GM18867 (cell line): ENCODE results near the gene CUL9.

ENCODE experiments used
- ATAC-seq: cut with Tn5 transposase; IDR thresholded peaks from one replicate; pipeline ENCODE4 v1.9.1; 2021; ENCODE audit warnings: mild to moderate bottlenecking, moderate library complexity; ENCODE audit not compliant: unreplicated experiment

CUL9 gene

GRCh38 chr6:43269273-43270007 is 87.4 kb downstream of the CUL9 start:
- no peak for ATAC-seq

- peak; percentile 47 for ATAC-seq
Observed at GRCh38 chr6:43271103-43271815, 89.3 kb downstream of the CUL9 start.

GRCh38 chr6:43271944-43272343 is 89.9 kb downstream of the CUL9 start:
- no peak for ATAC-seq

GRCh38 chr6:43273707-43274106 is 91.7 kb downstream of the CUL9 start:
- ATAC-seq = no peak
